CD4-positive, alpha-beta T cell treated with Interleukin-2 at 100 ng/mL for 4 hours (primary cell): ENCODE results near the gene PDGFRB.

Source experiments
- DNase-seq: peaks from one replicate; pipeline ENCODE4 v3.0.0-alpha.2; 2020; ENCODE audit warnings: low spot score

PDGFRB gene

DNA sequence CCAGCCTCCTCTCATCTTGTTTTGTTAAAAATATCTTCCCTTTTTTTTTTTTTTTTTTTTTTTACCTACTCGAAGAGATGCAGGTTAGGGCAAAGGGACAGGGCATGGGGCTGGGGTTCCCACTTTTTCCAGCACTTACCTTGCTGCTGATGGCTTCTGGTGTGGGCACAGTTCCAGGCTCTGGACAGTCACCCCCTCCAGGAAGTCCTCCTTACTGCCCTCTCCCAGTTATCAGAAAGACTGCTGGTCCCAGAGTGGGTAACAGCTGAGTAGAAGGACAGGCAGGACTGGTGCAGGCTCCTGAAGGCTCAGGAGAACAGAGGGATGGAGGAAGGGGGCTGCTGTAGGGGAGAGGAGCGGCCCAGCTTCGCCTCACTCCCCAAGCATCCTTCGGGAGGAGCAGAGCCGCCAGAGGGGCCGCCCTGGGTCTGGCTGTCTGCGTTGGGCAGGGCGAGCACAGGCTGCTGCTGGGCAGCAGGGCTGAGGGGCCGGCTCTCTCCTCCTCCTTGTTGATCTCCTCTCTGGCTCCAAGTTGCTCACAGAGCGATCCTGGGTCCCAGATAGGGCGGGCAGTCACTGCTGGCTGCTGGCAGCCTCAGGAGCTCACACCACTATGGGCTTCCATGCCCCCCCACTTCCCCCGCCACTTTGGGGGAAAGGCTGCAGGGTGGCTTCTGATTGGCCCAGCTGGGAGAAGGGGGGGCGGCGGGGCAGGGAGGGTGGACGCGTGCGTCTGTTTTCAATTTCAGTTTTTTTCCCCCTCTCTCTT is at the start of gene PDGFRB:
PDGFRB (minus strand) TSS at position 588 of the 769 bp plus-strand sequence. CDS start 18,798 bp downstream, outside the sequence.
- DNase-seq: peak; percentile 31

- no peak for DNase-seq
Measured at GRCh38 chr5:150204590-150204960, 48.9 kb upstream of the PDGFRB start.

GRCh38 chr5:150203832-150204589 is 48.4 kb upstream of the PDGFRB start:
- DNase-seq: no peak

DNA sequence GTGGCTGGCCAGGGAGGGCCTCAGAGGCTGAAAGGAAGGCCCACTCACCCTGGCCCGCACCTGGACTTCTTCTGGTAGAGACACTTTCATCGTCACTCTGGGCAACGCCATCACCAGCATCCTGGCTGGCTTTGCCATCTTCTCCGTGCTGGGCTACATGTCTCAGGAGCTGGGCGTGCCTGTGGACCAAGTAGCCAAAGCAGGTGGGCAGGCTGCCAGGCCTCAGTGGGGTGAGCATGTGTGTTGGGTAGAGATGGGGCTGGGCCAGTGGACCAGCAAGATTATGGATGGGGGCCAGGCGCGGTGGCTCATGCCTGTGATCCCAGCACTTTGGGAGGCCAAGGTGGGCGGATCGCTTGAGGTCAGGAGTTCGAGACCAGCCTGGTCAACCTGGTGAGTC is 46.9 kb upstream of the PDGFRB start:
- DNase-seq: no peak

- no peak for DNase-seq
Measured at GRCh38 chr5:150197476-150197875, 41.8 kb upstream of the PDGFRB start.

DNA sequence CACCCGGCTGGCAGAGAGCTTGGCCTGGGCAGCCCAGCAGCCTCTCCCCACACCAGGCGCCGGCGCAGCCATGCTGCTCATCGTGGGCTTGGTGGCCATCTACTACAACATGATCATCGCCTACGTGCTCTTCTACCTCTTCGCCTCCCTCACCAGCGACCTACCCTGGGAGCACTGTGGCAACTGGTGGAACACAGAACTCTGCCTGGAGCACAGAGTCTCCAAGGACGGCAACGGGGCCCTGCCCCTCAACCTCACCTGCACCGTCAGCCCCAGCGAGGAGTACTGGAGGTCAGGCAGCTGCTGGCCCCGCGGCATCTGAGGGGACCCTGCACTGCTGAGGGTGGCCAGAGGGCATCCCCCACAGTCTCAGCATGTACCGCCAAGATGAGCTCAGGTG is 41.3 kb upstream of the PDGFRB start:
- no peak for DNase-seq

DNA sequence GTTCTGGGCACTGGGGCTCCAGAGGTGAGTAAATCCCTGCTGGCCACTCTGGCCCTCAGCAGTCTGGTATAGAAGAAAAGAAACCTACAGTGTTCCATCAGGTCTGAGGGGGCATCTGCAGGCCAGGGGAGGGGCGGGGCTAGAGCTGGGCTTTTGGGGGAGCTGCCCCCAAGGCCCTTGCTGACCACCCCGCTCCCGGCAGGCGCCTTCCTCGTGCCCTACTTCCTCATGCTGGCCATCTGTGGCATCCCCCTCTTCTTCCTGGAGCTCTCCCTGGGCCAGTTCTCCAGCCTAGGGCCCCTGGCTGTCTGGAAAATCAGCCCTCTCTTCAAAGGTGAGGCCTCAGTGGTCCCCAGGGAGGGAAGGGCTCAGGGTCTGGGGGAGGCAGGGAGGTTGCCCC is 40.9 kb upstream of the PDGFRB start:
- no peak for DNase-seq

DNA sequence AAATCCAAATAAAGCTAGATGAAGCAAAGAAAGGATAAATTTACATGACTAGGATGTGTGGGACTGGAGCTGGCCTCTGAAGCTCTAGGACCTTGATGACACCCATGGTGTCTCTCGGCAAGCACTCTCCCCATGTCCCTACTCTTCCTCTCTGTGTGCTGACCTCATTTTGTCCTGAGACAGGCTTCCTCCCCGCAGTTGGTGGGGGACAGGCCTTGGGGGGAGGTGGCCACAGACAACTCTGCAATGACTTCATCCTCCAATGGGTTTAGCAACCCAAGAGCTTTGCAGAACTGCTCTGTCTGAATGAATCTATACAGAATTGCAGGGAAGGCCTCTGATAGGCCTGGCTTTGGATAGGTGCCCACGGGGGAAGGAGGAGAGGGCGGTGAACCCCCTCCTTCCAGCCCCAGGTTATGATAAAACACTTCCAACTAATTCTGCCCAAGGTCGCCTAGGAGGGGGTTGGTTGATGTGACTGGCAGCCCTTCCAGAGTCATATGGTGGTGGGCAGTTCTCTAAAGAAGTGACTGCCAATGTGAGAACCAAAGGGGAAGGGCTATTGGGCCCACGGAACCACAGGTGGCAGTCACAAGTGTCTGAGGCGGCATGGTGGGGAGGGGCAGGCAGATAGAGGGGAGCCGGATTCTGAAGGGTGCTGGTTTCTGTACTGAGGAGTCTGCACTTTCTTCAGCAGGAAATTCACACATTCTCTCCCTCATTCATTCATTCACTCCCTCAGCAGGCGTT is 40.3 kb upstream of the PDGFRB start:
- DNase-seq: no peak

- no peak for DNase-seq
Measured at GRCh38 chr5:150192462-150192861, 36.8 kb upstream of the PDGFRB start.

- DNase-seq: no peak
Measured at GRCh38 chr5:150190987-150191386, 35.3 kb upstream of the PDGFRB start.

GRCh38 chr5:150190503-150190979 is 34.9 kb upstream of the PDGFRB start:
- no peak for DNase-seq

- no peak for DNase-seq
Measured at GRCh38 chr5:150189728-150190502, 34.3 kb upstream of the PDGFRB start, which contains the start of gene SLC6A7. Gene SLC6A7 (plus strand): TSS chr5:150190062. CDS start chr5:150190328, 266 bp downstream.

DNA sequence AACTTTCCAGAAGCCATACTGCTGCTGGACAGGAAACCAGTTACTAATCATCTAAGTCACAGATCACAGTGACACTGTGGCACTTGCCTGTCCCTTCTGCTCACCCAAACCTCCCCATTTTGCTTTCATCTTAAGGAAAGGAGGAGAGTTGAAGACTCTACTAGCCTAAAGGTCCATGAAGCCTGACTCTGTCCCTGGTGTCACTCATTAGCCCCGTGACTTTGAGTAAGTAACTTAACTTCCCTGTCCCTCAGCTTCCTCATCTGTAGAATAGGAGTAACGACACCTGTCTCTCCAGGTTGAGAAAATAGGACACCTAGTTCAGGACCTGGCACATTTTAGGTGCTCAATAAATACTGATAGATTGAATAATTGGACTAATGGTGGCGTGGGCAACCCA is 33.7 kb upstream of the PDGFRB start:
- no peak for DNase-seq

GRCh38 chr5:150188146-150188842 is 32.6 kb upstream of the PDGFRB start:
- no peak for DNase-seq

GRCh38 chr5:150186897-150187296 is 31.3 kb upstream of the PDGFRB start:
- DNase-seq: no peak

DNA sequence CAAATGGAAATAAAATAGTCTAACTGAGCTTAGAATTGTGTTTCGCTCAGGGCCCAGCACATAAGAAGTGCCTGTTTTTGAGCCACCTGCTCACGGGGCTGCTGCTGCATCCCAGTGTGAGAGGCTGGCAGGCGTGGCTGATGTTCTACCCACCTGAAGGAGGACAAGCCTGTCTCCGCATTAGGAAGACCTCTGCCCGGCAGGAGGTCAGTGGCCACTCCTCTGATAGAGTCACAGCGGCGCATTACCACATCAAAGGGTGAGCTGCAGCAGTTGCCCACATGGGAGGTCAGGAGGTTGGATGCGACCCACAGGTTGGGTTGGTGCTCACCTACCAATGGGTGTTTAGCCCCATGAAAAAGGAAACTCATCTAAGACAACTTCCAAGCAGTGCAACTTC is 30.5 kb upstream of the PDGFRB start:
- no peak for DNase-seq

- no peak for DNase-seq
Measured at GRCh38 chr5:150184990-150185912, 29.6 kb upstream of the PDGFRB start.

GRCh38 chr5:150184006-150184405 is 28.4 kb upstream of the PDGFRB start:
- no peak for DNase-seq

DNA sequence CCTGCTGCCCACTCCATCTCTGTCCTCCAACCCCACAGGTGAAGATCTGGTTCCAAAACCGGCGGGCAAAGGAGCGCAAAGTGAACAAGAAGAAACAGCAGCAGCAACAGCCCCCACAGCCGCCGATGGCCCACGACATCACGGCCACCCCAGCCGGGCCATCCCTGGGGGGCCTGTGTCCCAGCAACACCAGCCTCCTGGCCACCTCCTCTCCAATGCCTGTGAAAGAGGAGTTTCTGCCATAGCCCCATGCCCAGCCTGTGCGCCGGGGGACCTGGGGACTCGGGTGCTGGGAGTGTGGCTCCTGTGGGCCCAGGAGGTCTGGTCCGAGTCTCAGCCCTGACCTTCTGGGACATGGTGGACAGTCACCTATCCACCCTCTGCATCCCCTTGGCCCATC is 27.8 kb upstream of the PDGFRB start:
- DNase-seq: no peak

DNA sequence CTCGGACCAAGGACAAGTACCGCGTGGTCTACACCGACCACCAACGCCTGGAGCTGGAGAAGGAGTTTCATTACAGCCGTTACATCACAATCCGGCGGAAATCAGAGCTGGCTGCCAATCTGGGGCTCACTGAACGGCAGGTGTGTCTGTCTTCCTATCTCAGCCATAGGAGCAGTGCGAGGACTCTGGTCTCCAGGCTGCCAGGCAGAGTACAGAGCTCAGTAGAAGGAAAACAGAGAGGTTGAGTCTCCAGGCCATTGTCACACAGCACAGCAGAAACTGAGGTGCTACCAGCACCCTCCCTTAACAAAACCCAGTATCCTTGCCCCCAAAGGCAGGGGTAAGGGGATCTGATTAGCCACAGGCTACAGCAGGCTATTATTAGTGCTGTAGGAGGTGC is 27.1 kb upstream of the PDGFRB start:
- DNase-seq: no peak
